Hepatocyte (in vitro differentiated cells): ENCODE data around the gene COX6A1. TPM values are rescaled to one million over a fixed set of nuclear protein-coding genes. Genes with fewer than 3 reads are reported as not detected.

Experiments used
- DNase-seq: peaks from one replicate; pipeline ENCODE4 v3.0.0-alpha.2; 2016; ENCODE audit warnings: low spot score
- H2AFZ ChIP-seq: fragments of 200-600 bp; sonication (generic); 2 replicates; pipeline ENCODE4 v1.6.0; 2016; ENCODE audit warnings: antibody characterized with exemption, mild to moderate bottlenecking
- H3K27ac ChIP-seq: fragments of 200-600 bp; sonication (generic); 2 replicates; pipeline ENCODE4 v1.5.1; 2016; ENCODE audit warnings: mild to moderate bottlenecking
- H3K27me3 ChIP-seq: fragments of 200-600 bp; sonication (generic); 2 replicates; pipeline ENCODE4 v1.6.1; 2016
- H3K36me3 ChIP-seq: fragments of 200-600 bp; sonication (generic); replicated peaks from 2 replicates; pipeline ENCODE4 v1.5.1; 2016; ENCODE audit warnings: low read depth; ENCODE audit not compliant: insufficient read depth
- H3K4me1 ChIP-seq: fragments of 200-600 bp; sonication (generic); 2 replicates; pipeline ENCODE4 v1.5.1; 2016; ENCODE audit warnings: mild to moderate bottlenecking, moderate library complexity; ENCODE audit not compliant: insufficient read depth
- H3K4me2 ChIP-seq: fragments of 200-600 bp; sonication (generic); 2 replicates; pipeline ENCODE4 v1.6.0; 2016
- H3K4me3 ChIP-seq: fragments of 200-600 bp; sonication (generic); 2 replicates; pipeline ENCODE4 v1.5.1; 2016; ENCODE audit warnings: mild to moderate bottlenecking
- H3K79me2 ChIP-seq: fragments of 200-600 bp; sonication (generic); 2 replicates; pipeline ENCODE4 v1.6.0; 2017; ENCODE audit warnings: mild to moderate bottlenecking
- H3K9me2 ChIP-seq: fragments of 200-600 bp; sonication (generic); replicated peaks from 2 replicates; pipeline ENCODE4 v1.6.0; 2017; ENCODE audit warnings: mild to moderate bottlenecking; ENCODE audit not compliant: insufficient read depth
- H3K9me3 ChIP-seq: fragments of 200-600 bp; sonication (generic); 2 replicates; pipeline ENCODE4 v1.5.1; 2016; ENCODE audit warnings: low read depth, mild to moderate bottlenecking
- H4K20me1 ChIP-seq: fragments of 200-600 bp; sonication (generic); 2 replicates; pipeline ENCODE4 v1.6.0; 2016; ENCODE audit warnings: mild to moderate bottlenecking; ENCODE audit not compliant: insufficient read depth, poor library complexity, severe bottlenecking
- EZH2 ChIP-seq: fragments of 200-600 bp; sonication (generic); IDR thresholded peaks from 2 replicates; pipeline ENCODE4 v1.6.1; 2016; ENCODE audit warnings: antibody characterized with exemption, mild to moderate bottlenecking, borderline replicate concordance
- EZH2phosphoT487 ChIP-seq: fragments of 200-600 bp; sonication (generic); IDR thresholded peaks from one replicate; pipeline ENCODE4 v1.6.1; 2018; ENCODE audit warnings: antibody characterized with exemption, mild to moderate bottlenecking, low read depth, moderate library complexity; ENCODE audit not compliant: unreplicated experiment, severe bottlenecking
- WGBS: methylation state at CpG from one replicate; pipeline ENCODE4 v1.1.6; 2016; ENCODE audit warnings: low lambda C conversion rate; ENCODE audit errors: missing lambda C conversion rate; 5-methylcytosine and 5-hydroxymethylcytosine counted together
- polyA plus RNA-seq: library from polyadenylated mRNA; unstranded; fragments of >200 nt; fragmentation: Nextera tagmentation; extraction: Ambion mirVana; gene quantifications from 2 replicates; pipeline ENCODE4 v1.2.1, GENCODE V29; 2016
- total RNA-seq: library from RNA; depleted of rRNA; stranded (reverse); fragments of >200 nt; gene quantifications from 2 replicates; pipeline ENCODE4 v1.2.3, GENCODE V29; 2014
- TF ChIP-seq, protein P1 (sequence below): fragments of 200-600 bp; sonication (generic); IDR thresholded peaks from 2 replicates; pipeline ENCODE4 v1.5.1; 2016; ENCODE audit warnings: antibody characterized with exemption, mild to moderate bottlenecking; ENCODE audit not compliant: poor library complexity

The COX6A1 gene
- total and polyA plus RNA-seq, 2 experiments from 2014 or later = 581 to 1,059 TPM

DNA sequence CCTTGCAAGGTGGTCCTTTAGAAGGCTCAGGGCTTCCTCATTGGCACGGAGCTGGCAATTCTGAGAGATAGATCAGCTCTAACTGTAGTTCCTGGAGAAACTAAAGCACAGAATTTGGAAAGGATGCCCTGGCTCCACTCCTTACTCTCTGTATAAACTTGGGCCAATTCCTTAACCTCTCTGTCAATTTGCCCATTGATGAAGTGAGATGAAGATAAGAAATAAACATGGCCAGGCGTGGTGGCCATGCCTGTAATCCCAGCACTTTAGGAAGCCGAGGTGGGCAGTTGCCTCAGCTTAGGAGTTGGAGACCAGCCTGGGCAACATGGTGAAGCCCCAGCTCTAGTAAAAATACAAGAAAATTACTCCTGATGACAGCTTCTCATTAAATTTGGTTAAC is 34.0 kb upstream of the COX6A1 start:
- H3K27me3 ChIP-seq = no peaks in the 10 kb centered on the region
- TF ChIP-seq EZH2 (no peak), EZH2phosphoT487 (no peak)
- TF ChIP-seq, protein P1, sequence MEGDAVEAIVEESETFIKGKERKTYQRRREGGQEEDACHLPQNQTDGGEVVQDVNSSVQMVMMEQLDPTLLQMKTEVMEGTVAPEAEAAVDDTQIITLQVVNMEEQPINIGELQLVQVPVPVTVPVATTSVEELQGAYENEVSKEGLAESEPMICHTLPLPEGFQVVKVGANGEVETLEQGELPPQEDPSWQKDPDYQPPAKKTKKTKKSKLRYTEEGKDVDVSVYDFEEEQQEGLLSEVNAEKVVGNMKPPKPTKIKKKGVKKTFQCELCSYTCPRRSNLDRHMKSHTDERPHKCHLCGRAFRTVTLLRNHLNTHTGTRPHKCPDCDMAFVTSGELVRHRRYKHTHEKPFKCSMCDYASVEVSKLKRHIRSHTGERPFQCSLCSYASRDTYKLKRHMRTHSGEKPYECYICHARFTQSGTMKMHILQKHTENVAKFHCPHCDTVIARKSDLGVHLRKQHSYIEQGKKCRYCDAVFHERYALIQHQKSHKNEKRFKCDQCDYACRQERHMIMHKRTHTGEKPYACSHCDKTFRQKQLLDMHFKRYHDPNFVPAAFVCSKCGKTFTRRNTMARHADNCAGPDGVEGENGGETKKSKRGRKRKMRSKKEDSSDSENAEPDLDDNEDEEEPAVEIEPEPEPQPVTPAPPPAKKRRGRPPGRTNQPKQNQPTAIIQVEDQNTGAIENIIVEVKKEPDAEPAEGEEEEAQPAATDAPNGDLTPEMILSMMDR = no peak

DNA sequence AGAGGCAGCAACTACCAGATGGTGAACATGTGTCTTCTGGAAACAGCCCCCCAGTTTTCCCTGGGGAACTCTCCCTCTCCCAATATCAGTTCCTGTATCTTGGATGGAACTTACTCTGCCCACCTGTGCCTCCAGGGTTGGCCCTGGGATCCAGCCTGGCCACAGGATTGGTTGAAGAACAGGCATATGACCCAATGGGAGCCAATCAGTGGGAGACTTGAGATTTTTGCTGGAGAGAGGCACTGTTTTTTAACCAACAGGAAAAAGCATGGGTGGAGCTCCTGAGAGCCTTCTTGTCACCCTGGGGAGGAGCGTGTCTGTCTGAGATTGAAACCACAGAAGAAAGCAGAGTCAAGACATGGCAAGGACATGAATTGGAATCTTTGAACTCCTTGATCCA is 33.6 kb upstream of the COX6A1 start:
- no peak overlapping the region for H3K4me2 ChIP-seq
- no peaks in the 10 kb centered on the region for H4K20me1 ChIP-seq
- no peak overlapping the region for H3K4me3 ChIP-seq
- H3K36me3 ChIP-seq = no peaks in the 10 kb centered on the region
- H3K9me2 ChIP-seq = no peaks in the 10 kb centered on the region
- H3K27ac ChIP-seq = no peak overlapping the region
- H3K4me1 ChIP-seq = no peaks in the 10 kb centered on the region
- 94% methylated on average over 1 of the region's 1 CpG for WGBS
- no peak for DNase-seq
- no peak overlapping the region for H2AFZ ChIP-seq
- H3K9me3 ChIP-seq = no peaks in the 10 kb centered on the region
- H3K79me2 ChIP-seq = no peaks in the 10 kb centered on the region
- TF ChIP-seq EZH2 (no peak), EZH2phosphoT487 (no peak)
- no peaks in the 10 kb centered on the region for H3K27me3 ChIP-seq

More for the DNA sequence above, 34.0 kb upstream of the COX6A1 start:
- Histone ChIP-seq H3K4me1 (no peaks in the 10 kb centered on the region), H4K20me1 (no peaks in the 10 kb centered on the region), H3K27ac (no peak overlapping the region), H3K9me2 (no peaks in the 10 kb centered on the region), H2AFZ (no peak overlapping the region), H3K79me2 (no peaks in the 10 kb centered on the region), H3K36me3 (no peaks in the 10 kb centered on the region), H3K4me2 (no peak overlapping the region), H3K4me3 (no peak overlapping the region), H3K9me3 (no peaks in the 10 kb centered on the region)
- DNase-seq = no peak
- 68% methylated on average over 3 of the region's 3 CpGs for WGBS

DNA sequence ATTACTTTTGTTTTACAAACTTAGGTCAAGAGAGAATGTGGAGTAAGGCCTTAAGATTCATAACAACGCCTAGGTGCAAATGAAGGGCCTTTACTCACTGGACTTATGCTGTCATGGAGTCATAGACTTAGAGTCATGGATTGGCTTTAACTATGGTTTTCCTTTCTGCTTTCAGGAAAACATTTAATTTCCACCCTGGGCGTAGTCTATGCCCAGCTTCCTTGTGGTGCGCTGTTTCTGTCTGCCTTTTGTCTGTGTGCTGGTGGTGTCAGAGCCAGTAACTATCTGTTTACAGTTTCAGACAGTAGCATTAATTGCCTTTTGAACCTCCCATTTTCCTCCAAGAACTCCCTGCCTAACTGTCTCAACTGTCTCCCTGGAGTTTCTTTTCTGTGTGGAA is 31.8 kb upstream of the COX6A1 start:
- no peaks in the 10 kb centered on the region for H3K27me3 ChIP-seq
- H3K4me3 ChIP-seq = no peak overlapping the region
- H3K9me2 ChIP-seq = no peaks in the 10 kb centered on the region
- H2AFZ ChIP-seq = no peak overlapping the region
- no peak overlapping the region for H3K4me2 ChIP-seq
- no peak overlapping the region for H3K27ac ChIP-seq
- no peaks in the 10 kb centered on the region for H3K79me2 ChIP-seq
- TF ChIP-seq EZH2 = no peak
- no peak for TF ChIP-seq EZH2phosphoT487
- TF ChIP-seq, protein P1 = no peak
- DNase-seq = no peak
- H3K4me1 ChIP-seq = no peaks in the 10 kb centered on the region
- no peaks in the 10 kb centered on the region for H3K9me3 ChIP-seq
- H3K36me3 ChIP-seq = no peaks in the 10 kb centered on the region
- H4K20me1 ChIP-seq = no peaks in the 10 kb centered on the region
- 88% methylated on average over 3 of the region's 3 CpGs for WGBS

DNA sequence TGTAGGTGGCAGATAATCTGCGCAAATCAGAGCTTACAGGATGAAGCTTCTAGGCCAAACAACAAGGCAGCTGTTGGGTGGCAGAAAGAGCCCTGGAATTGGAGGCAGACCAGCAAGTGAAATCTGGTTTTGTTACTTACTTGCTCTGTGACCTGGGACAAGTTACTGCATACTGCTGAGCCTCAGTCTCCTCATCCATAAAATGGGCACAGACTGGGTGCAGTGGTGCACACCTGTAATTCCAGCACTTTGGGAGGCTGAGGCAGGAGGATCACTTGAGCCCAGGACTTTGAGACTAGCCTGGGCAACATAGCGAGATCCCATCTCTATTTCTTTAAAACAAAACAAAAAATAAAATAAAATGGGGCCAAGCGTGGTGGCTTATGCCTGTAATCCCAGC is 31.4 kb upstream of the COX6A1 start:
- no peak overlapping the region for H3K4me3 ChIP-seq

More for the DNA sequence above, 31.4 kb upstream of the COX6A1 start:
- TF ChIP-seq, protein P1 = no peak
- TF ChIP-seq EZH2phosphoT487 (no peak), EZH2 (no peak)
- no peaks in the 10 kb centered on the region for H3K27me3 ChIP-seq
- H3K9me2 ChIP-seq = no peaks in the 10 kb centered on the region
- WGBS = 94% methylated on average over 3 of the region's 3 CpGs
- DNase-seq = no peak
- H3K27ac ChIP-seq = no peak overlapping the region
- H3K9me3 ChIP-seq = no peaks in the 10 kb centered on the region
- no peaks in the 10 kb centered on the region for H3K4me1 ChIP-seq
- H3K79me2 ChIP-seq = no peaks in the 10 kb centered on the region
- H4K20me1 ChIP-seq = no peaks in the 10 kb centered on the region
- no peaks in the 10 kb centered on the region for H3K36me3 ChIP-seq
- no peak overlapping the region for H2AFZ ChIP-seq
- H3K4me2 ChIP-seq = no peak overlapping the region
